ENCODE measurements around the gene SV2C. TPM values are rescaled to one million over a fixed set of nuclear protein-coding genes. Genes with fewer than 3 reads are reported as not detected.

The SV2C gene
- total and polyA plus RNA-seq, 7 donors = 0.31 to 0.71 (median 0.55) TPM; not detected in 2

- Histone ChIP-seq H3K4me1 (no peaks in the 10 kb centered on the region), H3K4me3 (no peak overlapping the region), H3K36me3 (no peaks in the 10 kb centered on the region), H3K9me3 (no peaks in the 10 kb centered on the region), H3K27me3 (no peaks in the 10 kb centered on the region), H3K27ac (no peak overlapping the region)
- whole genome bisulfite sequencing, 2 donors = 45 to 73% methylated on average over 3 of the region's 3 CpGs
- intact Hi-C loops (cut with DNase I) = no loop called here
- TF ChIP-seq CTCF (IDR thresholded peaks at IDR 0.05) = no peak
- no peak for TF ChIP-seq POLR2A (IDR thresholded peaks at IDR 0.05)
- no peak for TF ChIP-seq EP300 (IDR thresholded peaks at IDR 0.05)
- no peak for TF ChIP-seq POLR2AphosphoS5 (IDR thresholded peaks at IDR 0.05)
- no peak for DNase-seq
Measured at GRCh38 chr5:76290321-76290757, 207.2 kb downstream of the SV2C start.

- H3K27ac ChIP-seq = no peak overlapping the region
- no peak for DNase-seq
Measured at GRCh38 chr5:76291305-76292077, 208.3 kb downstream of the SV2C start.

GRCh38 chr5:76292620-76293322 is 209.6 kb downstream of the SV2C start:
- no peaks in the 10 kb centered on the region for H3K36me3 ChIP-seq
- no peak for DNase-seq
- peak overlapping the region in 1 of 4 donors; percentile 28 for H3K27ac ChIP-seq
- intact Hi-C loops (cut with DNase I) = no loop called here
- TF ChIP-seq EP300 (IDR thresholded peaks at IDR 0.05) = no peak
- no peak for TF ChIP-seq POLR2A (IDR thresholded peaks at IDR 0.05)
- TF ChIP-seq POLR2AphosphoS5 (IDR thresholded peaks at IDR 0.05) = no peak
- no peak for TF ChIP-seq CTCF (IDR thresholded peaks at IDR 0.05)
- no peaks in the 10 kb centered on the region for H3K9me3 ChIP-seq
- H3K4me3 ChIP-seq = no peak overlapping the region
- no peaks in the 10 kb centered on the region for H3K27me3 ChIP-seq
- 72 to 86% methylated on average over 2 of the region's 2 CpGs for WGBS, 2 donors
- H3K4me1 ChIP-seq = no peaks in the 10 kb centered on the region

More at GRCh38 chr5:76291305-76292077, 208.3 kb downstream of the SV2C start:
- intact Hi-C loops (cut with DNase I) = no loop called here
- no peaks in the 10 kb centered on the region for H3K4me1 ChIP-seq
- no peak overlapping the region for H3K4me3 ChIP-seq
- TF ChIP-seq EP300 (IDR thresholded peaks at IDR 0.05) (no peak), POLR2AphosphoS5 (IDR thresholded peaks at IDR 0.05) (no peak), CTCF (IDR thresholded peaks at IDR 0.05) (no peak)
- H3K9me3 ChIP-seq = no peaks in the 10 kb centered on the region
- H3K36me3 ChIP-seq = no peaks in the 10 kb centered on the region
- 68 to 80% methylated on average over 8 of the region's 8 CpGs for WGBS, 2 donors
- no peaks in the 10 kb centered on the region for H3K27me3 ChIP-seq

GRCh38 chr5:76294573-76294972 is 211.4 kb downstream of the SV2C start:
- Histone ChIP-seq H3K4me1 (no peaks in the 10 kb centered on the region), H3K36me3 (no peaks in the 10 kb centered on the region), H3K27me3 (no peaks in the 10 kb centered on the region), H3K9me3 (no peaks in the 10 kb centered on the region), H3K27ac (no peak overlapping the region), H3K4me3 (no peak overlapping the region)
- WGBS, 2 donors = 44 to 81% methylated on average over 4 of the region's 4 CpGs
- TF ChIP-seq POLR2AphosphoS5 (IDR thresholded peaks at IDR 0.05) = no peak
- TF ChIP-seq POLR2A (IDR thresholded peaks at IDR 0.05) = no peak
- TF ChIP-seq CTCF (IDR thresholded peaks at IDR 0.05) = no peak
- TF ChIP-seq EP300 (IDR thresholded peaks at IDR 0.05) = no peak
- DNase-seq = no peak
- intact Hi-C loops (cut with DNase I) = no loop called here

All from sigmoid colon (tissue), 7 donors.